ENCODE data around the gene OPTC.

GRCh38 chr1:203448521-203449061 lies 45.4 kb upstream of the OPTC start:
- TF ChIP-seq CTCF (IDR thresholded peaks at IDR 0.05 in 8 of 11, conservative IDR thresholded peaks at IDR 0.05 in 3 of 11), result no peak
- no peak for TF ChIP-seq POLR2A (IDR thresholded peaks at IDR 0.05)
